Muscle of leg (tissue), 16 donors: ENCODE results near the gene SLC29A1. TPM values are rescaled to one million over a fixed set of nuclear protein-coding genes. Genes with fewer than 3 reads are reported as not detected.

Experiments
- DNase-seq: peaks from one replicate; pipeline ENCODE4 v3.0.0; 2013
- H3K27ac ChIP-seq: one replicate; pipeline ENCODE4 v1.5.1; 2013; ENCODE audit warnings: mild to moderate bottlenecking, low read length, control low read depth
- H3K27me3 ChIP-seq: one replicate; pipeline ENCODE4 v1.6.1; 2013; ENCODE audit warnings: low read length; ENCODE audit not compliant: control insufficient read depth, insufficient read depth
- H3K36me3 ChIP-seq: one replicate; pipeline ENCODE4 v1.6.1; 2013; ENCODE audit warnings: low read length; ENCODE audit not compliant: control insufficient read depth, insufficient read depth
- H3K4me1 ChIP-seq: one replicate; pipeline ENCODE4 v1.6.1; 2013; ENCODE audit warnings: low read length; ENCODE audit not compliant: control insufficient read depth, insufficient read depth
- H3K4me3 ChIP-seq: one replicate; pipeline ENCODE4 v1.5.1; 2013; ENCODE audit warnings: low read length, control low read depth
- H3K9me3 ChIP-seq: replicated peaks from 2 replicates; pipeline ENCODE4 v1.6.1; 2013; ENCODE audit warnings: low read depth, low read length; ENCODE audit not compliant: control insufficient read depth
- WGBS: methylation state at CpG from one replicate; pipeline ENCODE4 v1.1.5; 2013; ENCODE audit warnings: missing lambda C conversion rate; ENCODE audit not compliant: insufficient coverage; 5-methylcytosine and 5-hydroxymethylcytosine counted together
- long read RNA-seq, 11 donors: transcript quantifications; one replicate each; lab custom pipeline, GENCODE V29; 2026
- polyA plus RNA-seq, 8 donors: library from polyadenylated mRNA; unstranded; fragments of 120-200 nt; gene quantifications; one replicate each; pipeline versions ENCODE4 v1.2.1 to v1.2.3, GENCODE V29; 2013; ENCODE audit warnings: inconsistent platforms in 1 of 8, low replicate concordance in 1 of 8; ENCODE audit not compliant: insufficient read length in 8 of 8, insufficient read depth in 1 of 8
- total RNA-seq: library from RNA; stranded (reverse); fragments of 120-200 nt; gene quantifications from one replicate; pipeline ENCODE4 v1.2.4, GENCODE V29; 2013

SLC29A1 gene
- total RNA-seq, result 27.8 TPM
- 10 to 100 TPM; 60.7 to 94.2 (median 73.5) TPM for polyA plus RNA-seq
- long read RNA-seq, donor 1, partial matches to known transcripts, result 12 of 17 reads
- long read RNA-seq, donor 1, other reads (novel, unspliced or antisense), result 0 of 17 reads
- long read RNA-seq, donor 2, partial matches to known transcripts, result 5 of 6 reads
- long read RNA-seq, donor 2, other reads (novel, unspliced or antisense), result 0 of 6 reads
- long read RNA-seq, donor 3, transcript SLC29A1-209 (13 exons, 2,318 nt), result minor isoform, 6 of 20 reads
- long read RNA-seq, donor 3, transcript SLC29A1-206 (13 exons, 2,183 nt), result major isoform, 9 of 20 reads
- long read RNA-seq, donor 3, partial matches to known transcripts, result 0 of 20 reads
- long read RNA-seq, donor 3, other reads (novel, unspliced or antisense), result 0 of 20 reads
- long read RNA-seq, donor 4, partial matches to known transcripts, result 0 of 7 reads
- long read RNA-seq, donor 4, other reads (novel, unspliced or antisense), result 0 of 7 reads
- long read RNA-seq, donor 5, transcript SLC29A1-206 (13 exons, 2,183 nt), result major isoform, 8 of 33 reads
- long read RNA-seq, donor 5, transcript SLC29A1-209 (13 exons, 2,318 nt), result minor isoform, 6 of 33 reads
- long read RNA-seq, donor 5, partial matches to known transcripts, result 17 of 33 reads
- long read RNA-seq, donor 5, other reads (novel, unspliced or antisense), result 0 of 33 reads
- long read RNA-seq, donor 6, transcript SLC29A1-209 (13 exons, 2,318 nt), result major isoform, 15 of 61 reads
- long read RNA-seq, donor 6, transcript SLC29A1-206 (13 exons, 2,183 nt), result minor isoform, 5 of 61 reads
- long read RNA-seq, donor 6, partial matches to known transcripts, result 36 of 61 reads
- long read RNA-seq, donor 6, other reads (novel, unspliced or antisense), result 0 of 61 reads
- long read RNA-seq, donor 7, partial matches to known transcripts, result 0 of 6 reads
- long read RNA-seq, donor 7, other reads (novel, unspliced or antisense), result 0 of 6 reads
- long read RNA-seq, donor 8, partial matches to known transcripts, result 0 of 6 reads
- long read RNA-seq, donor 8, other reads (novel, unspliced or antisense), result 0 of 6 reads
- long read RNA-seq, donor 9, partial matches to known transcripts, result 26 of 33 reads
- long read RNA-seq, donor 9, other reads (novel, unspliced or antisense), result 0 of 33 reads
- long read RNA-seq, donor 10, partial matches to known transcripts, result 0 of 7 reads
- long read RNA-seq, donor 10, other reads (novel, unspliced or antisense), result 0 of 7 reads
- long read RNA-seq, donor 11, transcript SLC29A1-209 (13 exons, 2,318 nt), result minor isoform, 5 of 14 reads
- long read RNA-seq, donor 11, transcript SLC29A1-206 (13 exons, 2,183 nt), result major isoform, 8 of 14 reads
- long read RNA-seq, donor 11, partial matches to known transcripts, result 0 of 14 reads
- long read RNA-seq, donor 11, other reads (novel, unspliced or antisense), result 0 of 14 reads

GRCh38 chr6:44223319-44224028 lies at the start of gene SLC29A1:
Gene SLC29A1 (plus strand): TSS chr6:44223595. CDS start chr6:44227314, 3,719 bp downstream.
- H3K27me3 ChIP-seq, result no peaks in the 10 kb centered on the region
- H3K4me1 ChIP-seq, result peaks cover 87% of the 10 kb centered on the region
- WGBS, result 1% methylated on average over 56 of the region's 73 CpGs
- H3K9me3 ChIP-seq, result no peaks in the 10 kb centered on the region
- peak; percentile 82 for DNase-seq
- peaks cover 14% of the 10 kb centered on the region for H3K36me3 ChIP-seq
- H3K4me3 ChIP-seq, result peak within 1 kb of the TSS; percentile 51
- peak within 1 kb of the TSS; percentile 92 for H3K27ac ChIP-seq

- H3K27ac ChIP-seq, result no peak overlapping the region
- DNase-seq, result no peak
- H3K4me1 ChIP-seq, result peaks cover 20% of the 10 kb centered on the region
- no peaks in the 10 kb centered on the region for H3K9me3 ChIP-seq
- H3K4me3 ChIP-seq, result no peak overlapping the region
- 77% methylated on average over 5 of the region's 15 CpGs for WGBS
- H3K36me3 ChIP-seq, result no peaks in the 10 kb centered on the region
- no peaks in the 10 kb centered on the region for H3K27me3 ChIP-seq
Observed at GRCh38 chr6:44176130-44176761, 47.1 kb upstream of the SLC29A1 start.

DNA sequence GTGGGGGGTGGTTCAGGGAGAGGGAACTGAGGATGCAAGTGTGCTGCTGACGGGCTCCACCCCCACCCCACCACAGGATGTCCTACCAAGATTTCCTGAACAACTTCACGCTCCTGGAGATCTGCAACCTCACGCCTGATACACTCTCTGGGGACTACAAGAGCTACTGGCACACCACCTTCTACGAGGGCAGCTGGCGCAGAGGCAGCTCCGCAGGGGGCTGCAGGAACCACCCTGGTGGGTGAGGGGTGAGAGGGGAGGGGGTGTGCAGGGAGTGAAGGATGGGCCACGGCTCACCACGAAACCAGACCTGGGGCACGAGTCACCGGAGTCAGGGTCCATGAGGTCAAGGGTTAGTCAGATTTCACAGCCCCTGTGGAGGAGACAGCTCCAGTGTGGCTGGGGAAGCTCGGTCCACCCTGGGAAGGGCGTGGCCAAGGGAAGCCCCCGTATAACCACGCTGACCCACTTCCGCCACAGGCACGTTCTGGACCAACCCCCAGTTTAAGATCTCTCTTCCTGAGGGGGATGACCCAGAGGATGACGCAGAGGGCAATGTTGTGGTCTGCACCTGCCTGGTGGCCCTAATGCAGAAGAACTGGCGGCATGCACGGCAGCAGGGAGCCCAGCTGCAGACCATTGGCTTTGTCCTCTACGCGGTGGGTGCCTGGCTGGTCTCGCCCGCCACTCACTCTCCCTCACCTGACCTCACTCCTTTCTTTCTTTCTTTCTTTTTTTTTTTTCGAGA lies 46.5 kb upstream of the SLC29A1 start:
- H3K27ac ChIP-seq, result no peak overlapping the region
- no peaks in the 10 kb centered on the region for H3K36me3 ChIP-seq
- WGBS, result 71% methylated on average over 18 of the region's 24 CpGs
- DNase-seq, result no peak
- H3K9me3 ChIP-seq, result no peaks in the 10 kb centered on the region
- no peak overlapping the region for H3K4me3 ChIP-seq
- H3K27me3 ChIP-seq, result no peaks in the 10 kb centered on the region
- H3K4me1 ChIP-seq, result peaks cover 20% of the 10 kb centered on the region

DNA sequence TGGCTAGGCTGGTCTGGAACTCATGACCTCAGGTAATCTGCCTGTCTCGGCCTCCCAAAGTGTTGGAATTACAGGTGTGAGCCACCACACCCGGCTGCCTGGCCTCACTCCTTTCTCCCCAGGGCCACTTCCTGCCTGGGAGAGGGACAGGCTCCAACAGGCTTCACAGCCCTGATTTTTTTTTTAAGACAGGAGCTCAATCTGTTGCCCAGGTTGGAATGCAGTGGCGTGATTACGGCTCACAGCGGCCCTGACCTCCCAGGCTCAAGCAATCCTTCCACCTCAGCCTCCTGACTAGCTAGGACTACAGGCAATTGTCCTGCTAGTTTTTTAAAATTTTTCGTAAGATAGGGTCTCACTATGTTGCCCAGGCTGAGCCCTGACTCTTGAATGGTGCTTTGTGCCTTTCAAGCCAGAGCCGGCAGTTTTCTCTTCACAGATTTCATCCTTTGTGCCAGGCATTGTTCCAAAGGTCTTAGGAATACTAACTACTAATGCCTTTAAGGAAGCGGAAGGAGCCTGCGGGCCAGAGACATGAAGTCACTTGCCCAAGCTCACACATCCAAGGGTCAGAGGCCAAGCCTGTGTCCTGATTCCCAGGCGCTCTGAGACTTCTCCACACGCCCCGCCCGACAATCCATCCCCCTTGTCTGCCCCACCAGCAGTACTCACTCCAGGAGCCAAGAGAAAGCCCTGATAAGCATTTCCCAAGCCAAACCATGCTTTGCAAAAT lies 45.5 kb upstream of the SLC29A1 start:
- DNase-seq, result no peak
- Histone ChIP-seq H3K27me3 (no peaks in the 10 kb centered on the region), H3K36me3 (no peaks in the 10 kb centered on the region), H3K9me3 (no peaks in the 10 kb centered on the region), H3K27ac (no peak overlapping the region), H3K4me1 (peaks cover 16% of the 10 kb centered on the region), H3K4me3 (no peak overlapping the region)
- 59% methylated on average over 12 of the region's 13 CpGs for WGBS

- no peak for DNase-seq
- no peak overlapping the region for H3K4me3 ChIP-seq
- no peak overlapping the region for H3K27ac ChIP-seq
- H3K9me3 ChIP-seq, result no peaks in the 10 kb centered on the region
- peaks cover 12% of the 10 kb centered on the region for H3K4me1 ChIP-seq
- no peaks in the 10 kb centered on the region for H3K36me3 ChIP-seq
- H3K27me3 ChIP-seq, result no peaks in the 10 kb centered on the region
- WGBS, result 86% methylated on average over 7 of the region's 9 CpGs
Observed at GRCh38 chr6:44178424-44179071, 44.8 kb upstream of the SLC29A1 start.

DNA sequence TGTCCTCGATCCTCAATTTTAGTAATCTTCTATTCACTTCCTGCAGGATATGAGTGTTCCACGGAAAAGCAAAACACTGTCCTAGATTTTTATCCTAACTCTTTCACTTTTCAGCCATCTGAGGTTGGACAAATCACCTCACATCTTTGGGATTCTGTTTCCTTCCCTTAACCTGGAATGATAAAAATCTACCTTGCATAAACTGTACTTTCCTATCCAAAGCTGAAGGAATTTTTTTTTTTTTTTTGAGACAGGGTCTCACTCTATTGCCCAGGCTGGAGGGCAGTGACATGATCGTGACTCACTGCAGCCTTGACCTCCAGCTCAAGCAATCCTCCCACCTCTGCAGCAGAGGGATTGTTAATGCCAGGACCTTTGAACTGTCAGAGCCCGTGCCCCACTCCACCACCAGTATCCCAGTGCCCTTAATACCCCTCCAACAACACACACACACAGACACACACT lies 44.3 kb upstream of the SLC29A1 start:
- Histone ChIP-seq H3K4me3 (no peak overlapping the region), H3K27ac (no peak overlapping the region), H3K9me3 (no peaks in the 10 kb centered on the region), H3K4me1 (peaks cover 12% of the 10 kb centered on the region), H3K27me3 (no peaks in the 10 kb centered on the region), H3K36me3 (no peaks in the 10 kb centered on the region)
- WGBS, result 55% methylated on average over 4 of the region's 4 CpGs
- DNase-seq, result no peak

DNA sequence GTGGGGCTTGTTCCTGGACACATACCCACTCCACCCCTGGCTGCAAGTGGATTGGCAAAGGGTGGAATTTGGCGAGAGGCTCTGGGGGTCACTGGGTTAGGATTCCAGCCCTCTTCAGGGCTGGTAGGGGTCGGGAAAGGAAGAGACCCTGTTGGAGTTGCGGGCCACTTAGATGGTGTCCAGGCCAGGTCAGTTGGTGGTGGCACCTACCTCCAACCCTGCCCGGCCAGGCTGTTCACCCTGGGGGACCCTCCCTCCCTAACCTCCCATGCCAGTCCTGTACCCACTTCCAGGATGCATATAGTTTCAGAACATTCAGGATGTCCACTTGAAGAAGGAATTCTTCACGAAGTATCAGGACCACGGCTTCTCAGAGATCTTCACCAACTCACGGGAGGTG lies 43.7 kb upstream of the SLC29A1 start:
- H3K27ac ChIP-seq, result no peak overlapping the region

DNA sequence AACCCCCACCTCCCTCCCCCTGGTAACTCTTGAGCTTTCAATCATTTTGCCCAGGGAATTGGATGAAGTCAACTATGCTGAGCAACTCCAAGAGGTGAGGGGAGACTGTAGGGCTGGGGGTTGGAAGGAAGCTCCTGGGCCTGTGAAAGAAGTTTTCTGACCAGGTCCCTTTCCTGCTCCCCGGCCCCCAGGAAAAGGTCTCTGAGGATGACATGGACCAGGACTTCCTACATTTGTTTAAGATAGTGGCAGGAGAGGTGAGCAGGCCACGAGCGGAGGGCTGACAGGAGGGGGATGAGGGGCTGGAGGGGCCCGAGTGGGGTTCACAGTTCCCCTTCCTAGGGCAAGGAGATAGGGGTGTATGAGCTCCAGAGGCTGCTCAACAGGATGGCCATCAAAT lies 43.0 kb upstream of the SLC29A1 start:
- Histone ChIP-seq H3K9me3 (no peaks in the 10 kb centered on the region), H3K4me3 (no peak overlapping the region), H3K36me3 (no peaks in the 10 kb centered on the region), H3K27ac (no peak overlapping the region), H3K4me1 (peaks cover 12% of the 10 kb centered on the region), H3K27me3 (no peaks in the 10 kb centered on the region)
- 65% methylated on average over 4 of the region's 4 CpGs for WGBS
- no peak for DNase-seq

More for the DNA sequence above, 43.7 kb upstream of the SLC29A1 start:
- Histone ChIP-seq H3K36me3 (no peaks in the 10 kb centered on the region), H3K27me3 (no peaks in the 10 kb centered on the region), H3K4me1 (peaks cover 12% of the 10 kb centered on the region), H3K9me3 (no peaks in the 10 kb centered on the region), H3K4me3 (no peak overlapping the region)
- DNase-seq, result no peak
- WGBS, result 90% methylated on average over 5 of the region's 7 CpGs
